Measurements from ENCODE around the gene IGFBP2. TPM values are rescaled to one million over a fixed set of nuclear protein-coding genes. Genes with fewer than 3 reads are reported as not detected.
A peak's percentile ranks its signal among the peaks of the same experiment; 100 is the strongest.

IGFBP2 gene
- total and polyA plus RNA-seq, 2 experiments from 2014 or later: 177 to 364 TPM

DNA sequence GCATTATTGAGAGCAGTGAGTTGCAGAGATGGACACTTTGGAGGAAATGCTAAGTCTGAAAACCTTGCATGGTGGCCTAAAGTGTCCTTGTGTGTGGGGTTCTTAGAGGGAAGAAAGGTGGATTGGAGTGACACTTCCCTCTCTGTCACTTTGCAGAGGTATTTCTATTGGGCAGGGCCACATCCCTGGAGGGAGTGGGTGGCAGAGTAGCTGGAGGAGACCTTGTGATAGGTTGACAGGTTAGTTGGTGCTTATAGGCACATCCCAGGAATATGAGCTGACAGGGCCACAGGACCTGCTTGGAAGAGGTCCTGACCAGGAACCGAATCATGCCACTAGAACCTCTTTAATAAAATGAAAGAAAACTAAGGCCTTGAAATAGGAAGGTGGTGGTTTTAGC lies 63.1 kb downstream of the IGFBP2 start:
- no peak for ATAC-seq
- no peaks in the 10 kb centered on the region for H3K36me3 Mint-ChIP-seq (ENCODE audit: low read depth)
- TF ChIP-seq ZNF114 (CRISPR knock-in tag; IDR thresholded peaks at IDR 0.05) (no peak), EZH2 (IDR thresholded peaks at IDR 0.05; ENCODE audit: low read depth, unreplicated experiment) (no peak), JUNB (IDR thresholded peaks at IDR 0.05; ENCODE audit: unreplicated experiment) (no peak), NANOG (IDR thresholded peaks at IDR 0.05; ENCODE audit: borderline replicate concordance) (no peak), REST (IDR thresholded peaks at IDR 0.05; ENCODE audit: unreplicated experiment) (no peak), ZNF331 (CRISPR knock-in tag; IDR thresholded peaks at IDR 0.05; ENCODE audit: low read depth) (no peak), ZNF462 (CRISPR knock-in tag; IDR thresholded peaks at IDR 0.05) (no peak), POLR2AphosphoS5 (IDR thresholded peaks at IDR 0.05; ENCODE audit: low read depth) (no peak), EZH2phosphoT487 (IDR thresholded peaks at IDR 0.05; ENCODE audit: unreplicated experiment) (no peak), STAT1 (IDR thresholded peaks at IDR 0.05; ENCODE audit: unreplicated experiment) (no peak), CREB1 (CRISPR knock-in tag; IDR thresholded peaks at IDR 0.05; ENCODE audit: low read depth) (no peak)
- TF ChIP-seq, protein P1, sequence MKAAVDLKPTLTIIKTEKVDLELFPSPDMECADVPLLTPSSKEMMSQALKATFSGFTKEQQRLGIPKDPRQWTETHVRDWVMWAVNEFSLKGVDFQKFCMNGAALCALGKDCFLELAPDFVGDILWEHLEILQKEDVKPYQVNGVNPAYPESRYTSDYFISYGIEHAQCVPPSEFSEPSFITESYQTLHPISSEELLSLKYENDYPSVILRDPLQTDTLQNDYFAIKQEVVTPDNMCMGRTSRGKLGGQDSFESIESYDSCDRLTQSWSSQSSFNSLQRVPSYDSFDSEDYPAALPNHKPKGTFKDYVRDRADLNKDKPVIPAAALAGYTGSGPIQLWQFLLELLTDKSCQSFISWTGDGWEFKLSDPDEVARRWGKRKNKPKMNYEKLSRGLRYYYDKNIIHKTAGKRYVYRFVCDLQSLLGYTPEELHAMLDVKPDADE (IDR thresholded peaks at IDR 0.05): no peak
- TF ChIP-seq, protein P2, sequence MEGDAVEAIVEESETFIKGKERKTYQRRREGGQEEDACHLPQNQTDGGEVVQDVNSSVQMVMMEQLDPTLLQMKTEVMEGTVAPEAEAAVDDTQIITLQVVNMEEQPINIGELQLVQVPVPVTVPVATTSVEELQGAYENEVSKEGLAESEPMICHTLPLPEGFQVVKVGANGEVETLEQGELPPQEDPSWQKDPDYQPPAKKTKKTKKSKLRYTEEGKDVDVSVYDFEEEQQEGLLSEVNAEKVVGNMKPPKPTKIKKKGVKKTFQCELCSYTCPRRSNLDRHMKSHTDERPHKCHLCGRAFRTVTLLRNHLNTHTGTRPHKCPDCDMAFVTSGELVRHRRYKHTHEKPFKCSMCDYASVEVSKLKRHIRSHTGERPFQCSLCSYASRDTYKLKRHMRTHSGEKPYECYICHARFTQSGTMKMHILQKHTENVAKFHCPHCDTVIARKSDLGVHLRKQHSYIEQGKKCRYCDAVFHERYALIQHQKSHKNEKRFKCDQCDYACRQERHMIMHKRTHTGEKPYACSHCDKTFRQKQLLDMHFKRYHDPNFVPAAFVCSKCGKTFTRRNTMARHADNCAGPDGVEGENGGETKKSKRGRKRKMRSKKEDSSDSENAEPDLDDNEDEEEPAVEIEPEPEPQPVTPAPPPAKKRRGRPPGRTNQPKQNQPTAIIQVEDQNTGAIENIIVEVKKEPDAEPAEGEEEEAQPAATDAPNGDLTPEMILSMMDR (conservative IDR thresholded peaks at IDR 0.05; ENCODE audit: low read depth in 2 of 2): no peak

More for the DNA sequence above, 63.1 kb downstream of the IGFBP2 start:
- Histone ChIP-seq H3F3A (replicated peaks; ENCODE audit: low read depth) (0 out of 2 replicates have a peak, but pooled peaks cover 4% of the 10 kb centered on the region), H3K27ac (ENCODE audit: low read depth) (no peak overlapping the region), H3K4me2 (no peak overlapping the region), H3K4me3 (peak overlapping the region; percentile 77; the same call in 1 of the 2 replicates), H4K20me1 (replicated peaks; ENCODE audit: insufficient read depth) (no peaks in the 10 kb centered on the region), H3K27me3 (ENCODE audit: insufficient read depth) (peaks cover 30% of the 10 kb centered on the region), H2AFZ (no peak overlapping the region), H3K36me3 (ENCODE audit: insufficient read depth) (no peaks in the 10 kb centered on the region), H3K79me2 (replicated peaks; ENCODE audit: insufficient read depth) (no peaks in the 10 kb centered on the region), H3K9me2 (ENCODE audit: insufficient read depth) (no peaks in the 10 kb centered on the region), H3K4me1 (ENCODE audit: insufficient read depth) (peaks cover 10% of the 10 kb centered on the region)
- Mint-ChIP-seq H3K4me3 (peak overlapping the region; percentile 84; the same call in 1 of the 3 replicates), H3K4me1 (peaks cover 19% of the 10 kb centered on the region), H3K27ac (no peak overlapping the region), H3K9me3 (no peaks in the 10 kb centered on the region), H3K27me3 (ENCODE audit: insufficient read depth, low read depth, poor library complexity) (peaks cover 23% of the 10 kb centered on the region)
- no peak for DNase-seq (ENCODE audit: low spot score)
